SU-DHL-6 (cell line): ENCODE measurements around the gene INA.

Experiments
- H2AFZ ChIP-seq: fragments of 200-600 bp; sonication (generic); 2 replicates; pipeline ENCODE4 v1.6.1; 2014; ENCODE audit warnings: low read depth, mild to moderate bottlenecking, moderate library complexity, mixed read lengths, antibody characterized with exemption, low read length; ENCODE audit not compliant: severe bottlenecking
- H3F3A ChIP-seq: fragments of 200-600 bp; shearing (Covaris generic); 2 replicates; pipeline ENCODE4 v1.6.0; 2016; ENCODE audit warnings: antibody characterized with exemption, mild to moderate bottlenecking; ENCODE audit not compliant: insufficient read depth
- H3K27ac ChIP-seq: fragments of 200-600 bp; sonication (generic); 2 replicates; pipeline ENCODE4 v1.5.1; 2016; ENCODE audit warnings: low read depth, mild to moderate bottlenecking, low read length, moderate library complexity, mixed read lengths
- H3K27me3 ChIP-seq: fragments of 200-600 bp; sonication (generic), shearing (Covaris generic); 2 replicates; pipeline ENCODE4 v1.6.0; 2014; ENCODE audit warnings: mild to moderate bottlenecking, low read length
- H3K36me3 ChIP-seq: fragments of 200-600 bp; sonication (generic); 2 replicates; pipeline ENCODE4 v1.6.1; 2014; ENCODE audit warnings: mild to moderate bottlenecking, low read length, mixed read lengths
- H3K4me2 ChIP-seq: fragments of 300-600, 200-600 bp; shearing (Covaris generic), sonication (generic); 2 replicates; pipeline ENCODE4 v1.6.0; 2014; ENCODE audit warnings: low read length, low read depth, mild to moderate bottlenecking; ENCODE audit not compliant: poor library complexity, severe bottlenecking
- H3K4me3 ChIP-seq: fragments of 200-600 bp; sonication (generic); 2 replicates; pipeline ENCODE4 v1.5.1; 2014; ENCODE audit warnings: antibody characterized with exemption, low read length, mild to moderate bottlenecking, mixed read lengths; ENCODE audit not compliant: insufficient read depth, poor library complexity, severe bottlenecking
- H3K79me2 ChIP-seq: fragments of 200-600 bp; sonication (generic); 2 replicates; pipeline ENCODE4 v1.6.1; 2014; ENCODE audit warnings: mild to moderate bottlenecking, low read length, moderate library complexity; ENCODE audit not compliant: insufficient read depth
- H3K9ac ChIP-seq: fragments of 200-600 bp; sonication (generic); 2 replicates; pipeline ENCODE4 v1.7.0; 2014; ENCODE audit warnings: mild to moderate bottlenecking, low read length
- H3K9me2 ChIP-seq: fragments of 200-600 bp; sonication (generic); replicated peaks from 2 replicates; pipeline ENCODE4 v1.6.1; 2014; ENCODE audit warnings: low read length; ENCODE audit not compliant: insufficient read depth
- H3K9me3 ChIP-seq: fragments of 200-600 bp; sonication (generic); 2 replicates; pipeline ENCODE4 v1.6.1; 2014; ENCODE audit warnings: low read length, mixed read lengths; ENCODE audit not compliant: insufficient read depth
- H4K20me1 ChIP-seq: fragments of 200-600 bp; sonication (generic); 2 replicates; pipeline ENCODE4 v1.6.1; 2014; ENCODE audit warnings: low read depth, mild to moderate bottlenecking, antibody characterized with exemption, low read length, moderate library complexity, mixed read lengths
- EZH2phosphoT487 ChIP-seq: fragments of 200-600 bp; sonication (generic), shearing (Covaris generic); conservative IDR thresholded peaks from 2 replicates; pipeline ENCODE4 v1.6.1; 2018; ENCODE audit warnings: mild to moderate bottlenecking, antibody characterized with exemption, low read length, moderate library complexity, mixed read lengths
- TF ChIP-seq, protein P1 (sequence below): fragments of 200-600 bp; sonication (generic); IDR thresholded peaks from one replicate; pipeline ENCODE4 v1.5.1; 2017; ENCODE audit warnings: antibody characterized with exemption, mild to moderate bottlenecking, low read length, moderate library complexity; ENCODE audit not compliant: insufficient read depth, poor library complexity, severe bottlenecking

Gene INA

DNA sequence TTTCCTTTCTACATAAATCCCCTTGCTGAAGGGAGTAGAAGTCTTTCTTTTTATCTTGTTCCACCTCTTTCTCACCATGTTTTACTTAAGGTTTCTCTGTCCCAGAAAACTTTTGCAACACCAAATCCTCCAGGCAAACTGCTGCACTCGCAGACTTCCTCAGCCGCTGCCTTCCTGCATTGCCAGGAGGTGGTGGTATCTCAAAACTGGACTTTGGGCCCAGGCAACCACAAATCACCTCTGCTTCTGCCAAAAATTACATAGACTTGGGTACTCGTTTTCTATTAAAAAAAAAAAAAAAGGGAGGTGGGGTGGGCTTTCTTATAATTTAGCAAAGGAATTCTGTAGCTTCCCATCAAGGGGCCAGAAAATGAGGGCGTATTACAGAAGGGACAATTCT, 14.7 kb downstream of the INA start:
- Histone ChIP-seq H3K9me2 (no peaks in the 10 kb centered on the region), H3K4me3 (no peak overlapping the region), H3K79me2 (no peaks in the 10 kb centered on the region), H3K27me3 (no peaks in the 10 kb centered on the region), H3K4me2 (no peak overlapping the region), H3K27ac (no peak overlapping the region), H3K36me3 (no peaks in the 10 kb centered on the region), H3K9ac (no peak overlapping the region), H4K20me1 (no peaks in the 10 kb centered on the region), H3K9me3 (no peaks in the 10 kb centered on the region), H2AFZ (no peak overlapping the region), H3F3A (no peaks in the 10 kb centered on the region)
- no peak for TF ChIP-seq EZH2phosphoT487
- TF ChIP-seq, protein P1, sequence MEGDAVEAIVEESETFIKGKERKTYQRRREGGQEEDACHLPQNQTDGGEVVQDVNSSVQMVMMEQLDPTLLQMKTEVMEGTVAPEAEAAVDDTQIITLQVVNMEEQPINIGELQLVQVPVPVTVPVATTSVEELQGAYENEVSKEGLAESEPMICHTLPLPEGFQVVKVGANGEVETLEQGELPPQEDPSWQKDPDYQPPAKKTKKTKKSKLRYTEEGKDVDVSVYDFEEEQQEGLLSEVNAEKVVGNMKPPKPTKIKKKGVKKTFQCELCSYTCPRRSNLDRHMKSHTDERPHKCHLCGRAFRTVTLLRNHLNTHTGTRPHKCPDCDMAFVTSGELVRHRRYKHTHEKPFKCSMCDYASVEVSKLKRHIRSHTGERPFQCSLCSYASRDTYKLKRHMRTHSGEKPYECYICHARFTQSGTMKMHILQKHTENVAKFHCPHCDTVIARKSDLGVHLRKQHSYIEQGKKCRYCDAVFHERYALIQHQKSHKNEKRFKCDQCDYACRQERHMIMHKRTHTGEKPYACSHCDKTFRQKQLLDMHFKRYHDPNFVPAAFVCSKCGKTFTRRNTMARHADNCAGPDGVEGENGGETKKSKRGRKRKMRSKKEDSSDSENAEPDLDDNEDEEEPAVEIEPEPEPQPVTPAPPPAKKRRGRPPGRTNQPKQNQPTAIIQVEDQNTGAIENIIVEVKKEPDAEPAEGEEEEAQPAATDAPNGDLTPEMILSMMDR, result no peak

DNA sequence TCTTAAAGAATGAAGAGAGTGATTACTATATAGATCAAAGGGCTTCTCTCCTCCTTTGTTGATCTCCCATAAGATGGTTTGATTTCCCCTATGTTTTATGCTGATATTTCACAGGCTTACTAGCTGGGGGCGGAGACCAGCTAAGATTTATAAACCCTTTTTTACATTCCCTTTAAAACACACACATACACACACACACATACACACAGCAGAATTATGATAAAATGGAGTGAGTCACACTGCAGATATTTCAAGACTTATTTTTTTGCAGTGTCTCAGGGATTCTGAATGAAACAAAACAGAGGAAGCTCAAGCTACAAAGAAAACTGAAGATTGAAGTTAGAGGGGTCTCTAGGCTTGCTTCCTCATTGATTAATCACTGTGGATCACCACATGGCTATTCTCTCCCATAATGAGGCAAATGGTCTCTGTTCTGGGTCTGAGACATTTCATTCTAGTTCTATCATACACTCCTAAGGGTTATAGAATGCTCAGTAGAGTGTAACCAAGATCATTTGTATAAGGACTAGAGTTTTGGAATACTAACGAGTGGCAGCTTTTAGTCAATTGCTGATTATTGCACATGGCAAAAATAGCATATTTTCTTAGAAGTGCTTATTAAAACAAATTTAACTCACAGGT, 18.6 kb downstream of the INA start:
- Histone ChIP-seq H3K9me3 (no peaks in the 10 kb centered on the region), H3F3A (no peaks in the 10 kb centered on the region), H3K79me2 (no peaks in the 10 kb centered on the region), H2AFZ (no peak overlapping the region), H3K27me3 (no peaks in the 10 kb centered on the region), H3K27ac (no peak overlapping the region), H3K36me3 (no peaks in the 10 kb centered on the region), H3K4me3 (no peak overlapping the region), H4K20me1 (no peaks in the 10 kb centered on the region), H3K9me2 (no peaks in the 10 kb centered on the region), H3K9ac (no peak overlapping the region), H3K4me2 (no peak overlapping the region)
- TF ChIP-seq, protein P1, result no peak
- TF ChIP-seq EZH2phosphoT487, result no peak

DNA sequence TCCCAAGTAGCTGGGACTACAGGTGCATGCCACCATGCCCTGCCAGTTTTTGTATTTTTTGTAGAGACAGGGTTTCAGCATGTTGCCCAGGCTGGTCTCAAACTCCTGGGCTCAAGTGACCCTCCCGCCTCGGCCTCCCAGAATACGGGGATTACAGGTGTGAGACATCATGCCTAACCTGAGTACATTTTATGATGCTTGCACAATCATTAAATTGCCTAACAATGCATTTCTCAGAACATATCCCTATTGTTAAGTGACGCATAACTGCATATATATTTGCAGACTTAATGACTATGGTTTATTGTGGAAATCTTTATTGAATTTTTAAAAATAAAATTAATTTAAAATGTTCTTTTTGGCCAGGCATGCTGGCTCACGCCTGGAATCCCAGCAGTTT, 30.7 kb downstream of the INA start:
- TF ChIP-seq EZH2phosphoT487, result no peak
- TF ChIP-seq, protein P1, result no peak
- Histone ChIP-seq H4K20me1 (no peaks in the 10 kb centered on the region), H3K4me3 (no peak overlapping the region)

More for the DNA sequence above, 30.7 kb downstream of the INA start:
- Histone ChIP-seq H3K9me3 (no peaks in the 10 kb centered on the region), H3K27me3 (no peaks in the 10 kb centered on the region), H3K9me2 (no peaks in the 10 kb centered on the region), H3K36me3 (peaks cover 4% of the 10 kb centered on the region; the same call in 1 of the 2 replicates), H2AFZ (no peak overlapping the region), H3F3A (no peaks in the 10 kb centered on the region), H3K4me2 (no peak overlapping the region), H3K9ac (no peak overlapping the region), H3K79me2 (no peaks in the 10 kb centered on the region), H3K27ac (no peak overlapping the region)
